Activated CD4-positive, CD25-positive, alpha-beta regulatory T cell treated with anti-CD3 and anti-CD28 coated beads, Interleukin-2, amount 50 U/mL, for 72 hours (primary cell): ENCODE data around the gene LRRC26.
"Not testable (repeated sequence)": the region's sequence is repeated elsewhere in the genome, so short reads cannot be mapped to it uniquely, and the experiment has no call there.

Experiments
- DNase-seq: peaks from one replicate; pipeline ENCODE4 v3.0.0; 2021

LRRC26 gene

GRCh38 chr9:137149363-137149762, 20.5 kb downstream of the LRRC26 start:
- DNase-seq, result no peak

GRCh38 chr9:137148661-137149060, 21.2 kb downstream of the LRRC26 start:
- DNase-seq, result no peak

- no peak for DNase-seq
Observed at GRCh38 chr9:137148242-137148641, 21.6 kb downstream of the LRRC26 start.

- no peak for DNase-seq
Observed at GRCh38 chr9:137147793-137148160, 22.1 kb downstream of the LRRC26 start.

GRCh38 chr9:137147091-137147792, 22.6 kb downstream of the LRRC26 start:
- no peak for DNase-seq

- DNase-seq, result no peak
Observed at GRCh38 chr9:137146527-137146918, 23.3 kb downstream of the LRRC26 start.

GRCh38 chr9:137145731-137146526, 23.9 kb downstream of the LRRC26 start:
- no peak for DNase-seq

- no peak for DNase-seq
Observed at GRCh38 chr9:137143459-137143858, 26.4 kb downstream of the LRRC26 start.

- no peak for DNase-seq
Observed at GRCh38 chr9:137141976-137142936, 27.6 kb downstream of the LRRC26 start.

- no peak for DNase-seq
Observed at GRCh38 chr9:137141050-137141810, 28.6 kb downstream of the LRRC26 start.

GRCh38 chr9:137140151-137141012, 29.5 kb downstream of the LRRC26 start:
- DNase-seq, result no peak

- DNase-seq, result no peak
Observed at GRCh38 chr9:137139468-137140150, 30.2 kb downstream of the LRRC26 start.

- no peak for DNase-seq
Observed at GRCh38 chr9:137138722-137139467, 31.0 kb downstream of the LRRC26 start, which contains the start of gene GRIN1. Gene GRIN1, plus strand, starts transcription at chr9:137139154. Its CDS starts 333 bp downstream, at chr9:137139487.

- no peak for DNase-seq
Observed at GRCh38 chr9:137138058-137138721, 31.7 kb downstream of the LRRC26 start.

- no peak for DNase-seq
Observed at GRCh38 chr9:137136881-137137607, 32.8 kb downstream of the LRRC26 start.

- no peak for DNase-seq
Observed at GRCh38 chr9:137136261-137136880, 33.5 kb downstream of the LRRC26 start.

- DNase-seq, result not testable (repeated sequence)
Observed at GRCh38 chr9:137135154-137135553, 34.7 kb downstream of the LRRC26 start.

GRCh38 chr9:137134191-137134590, 35.7 kb downstream of the LRRC26 start:
- DNase-seq, result no peak
